ENCODE measurements around the gene RGL2.
A peak's percentile ranks its signal among the peaks of the same experiment; 100 is the strongest.
"Not testable (repeated sequence)": the region's sequence is repeated elsewhere in the genome, so short reads cannot be mapped to it uniquely, and the experiment has no call there.

RGL2 gene, protein sequence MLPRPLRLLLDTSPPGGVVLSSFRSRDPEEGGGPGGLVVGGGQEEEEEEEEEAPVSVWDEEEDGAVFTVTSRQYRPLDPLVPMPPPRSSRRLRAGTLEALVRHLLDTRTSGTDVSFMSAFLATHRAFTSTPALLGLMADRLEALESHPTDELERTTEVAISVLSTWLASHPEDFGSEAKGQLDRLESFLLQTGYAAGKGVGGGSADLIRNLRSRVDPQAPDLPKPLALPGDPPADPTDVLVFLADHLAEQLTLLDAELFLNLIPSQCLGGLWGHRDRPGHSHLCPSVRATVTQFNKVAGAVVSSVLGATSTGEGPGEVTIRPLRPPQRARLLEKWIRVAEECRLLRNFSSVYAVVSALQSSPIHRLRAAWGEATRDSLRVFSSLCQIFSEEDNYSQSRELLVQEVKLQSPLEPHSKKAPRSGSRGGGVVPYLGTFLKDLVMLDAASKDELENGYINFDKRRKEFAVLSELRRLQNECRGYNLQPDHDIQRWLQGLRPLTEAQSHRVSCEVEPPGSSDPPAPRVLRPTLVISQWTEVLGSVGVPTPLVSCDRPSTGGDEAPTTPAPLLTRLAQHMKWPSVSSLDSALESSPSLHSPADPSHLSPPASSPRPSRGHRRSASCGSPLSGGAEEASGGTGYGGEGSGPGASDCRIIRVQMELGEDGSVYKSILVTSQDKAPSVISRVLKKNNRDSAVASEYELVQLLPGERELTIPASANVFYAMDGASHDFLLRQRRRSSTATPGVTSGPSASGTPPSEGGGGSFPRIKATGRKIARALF

DNA sequence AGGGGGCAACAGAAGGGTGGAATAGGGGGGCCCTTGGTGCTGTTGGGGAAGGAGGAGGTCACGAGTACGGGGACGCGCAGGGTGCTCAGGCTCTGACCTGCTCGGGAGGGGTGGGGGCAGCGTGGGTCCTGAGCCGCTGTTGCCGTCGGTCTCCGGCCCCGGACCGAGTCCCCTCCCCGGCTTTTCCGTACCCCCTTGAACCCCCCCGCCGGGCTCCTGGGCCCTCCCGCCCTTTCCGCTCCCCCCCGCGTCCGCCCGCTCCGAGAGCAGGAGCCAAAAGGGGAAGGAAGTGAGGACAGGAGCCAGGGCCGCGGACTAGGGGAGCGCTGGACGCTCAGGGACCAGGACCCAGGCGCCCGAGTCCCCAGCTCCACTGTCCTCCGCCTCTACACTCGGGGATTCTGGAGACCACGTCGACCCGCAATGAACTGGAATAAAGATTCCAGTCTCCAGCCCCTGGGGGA lies at the start of gene RGL2:
Gene RGL2 (minus strand): TSS at position 170 of the 464 bp plus-strand sequence. CDS start 332 bp downstream, outside the sequence.
- no peak for DNase-seq

DNA sequence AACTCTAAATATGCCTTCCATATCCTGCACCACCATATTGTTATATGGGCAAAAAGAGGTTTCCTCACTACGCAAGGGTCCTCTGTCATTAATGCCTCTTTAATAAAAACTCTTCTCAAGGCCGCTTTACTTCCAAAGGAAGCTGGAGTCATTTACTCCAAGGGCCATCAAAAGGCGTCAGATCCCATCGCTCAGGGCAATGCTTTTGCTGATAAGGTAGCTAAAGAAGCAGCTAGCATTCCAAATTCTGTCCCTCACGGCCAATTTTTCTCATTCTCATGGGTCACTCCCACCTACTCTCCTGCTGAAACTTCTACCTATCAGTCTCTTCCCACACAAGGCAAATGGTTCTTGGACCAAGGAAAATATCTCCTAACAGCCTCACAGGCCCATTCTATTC lies 49.1 kb upstream of the RGL2 start:
- no peak for DNase-seq

DNA sequence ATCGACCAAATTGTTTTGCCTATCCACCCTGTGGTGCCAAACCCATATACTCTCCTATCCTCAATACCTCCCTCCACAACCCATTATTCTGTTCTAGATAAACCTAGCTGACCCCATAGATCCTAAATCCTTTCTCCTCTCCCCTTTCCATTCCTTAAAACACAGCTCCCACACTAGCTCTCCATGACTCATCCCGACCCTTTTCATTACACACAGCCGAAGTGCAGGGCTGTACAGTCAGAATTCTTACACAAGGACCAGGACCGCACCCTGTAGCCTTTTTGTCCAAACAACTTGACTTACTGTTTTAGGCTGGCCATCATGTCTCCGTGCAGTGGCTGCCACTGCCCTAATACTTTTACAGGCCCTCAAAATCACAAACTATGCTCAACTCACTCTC lies 48.2 kb upstream of the RGL2 start:
- not testable (repeated sequence) for DNase-seq

DNA sequence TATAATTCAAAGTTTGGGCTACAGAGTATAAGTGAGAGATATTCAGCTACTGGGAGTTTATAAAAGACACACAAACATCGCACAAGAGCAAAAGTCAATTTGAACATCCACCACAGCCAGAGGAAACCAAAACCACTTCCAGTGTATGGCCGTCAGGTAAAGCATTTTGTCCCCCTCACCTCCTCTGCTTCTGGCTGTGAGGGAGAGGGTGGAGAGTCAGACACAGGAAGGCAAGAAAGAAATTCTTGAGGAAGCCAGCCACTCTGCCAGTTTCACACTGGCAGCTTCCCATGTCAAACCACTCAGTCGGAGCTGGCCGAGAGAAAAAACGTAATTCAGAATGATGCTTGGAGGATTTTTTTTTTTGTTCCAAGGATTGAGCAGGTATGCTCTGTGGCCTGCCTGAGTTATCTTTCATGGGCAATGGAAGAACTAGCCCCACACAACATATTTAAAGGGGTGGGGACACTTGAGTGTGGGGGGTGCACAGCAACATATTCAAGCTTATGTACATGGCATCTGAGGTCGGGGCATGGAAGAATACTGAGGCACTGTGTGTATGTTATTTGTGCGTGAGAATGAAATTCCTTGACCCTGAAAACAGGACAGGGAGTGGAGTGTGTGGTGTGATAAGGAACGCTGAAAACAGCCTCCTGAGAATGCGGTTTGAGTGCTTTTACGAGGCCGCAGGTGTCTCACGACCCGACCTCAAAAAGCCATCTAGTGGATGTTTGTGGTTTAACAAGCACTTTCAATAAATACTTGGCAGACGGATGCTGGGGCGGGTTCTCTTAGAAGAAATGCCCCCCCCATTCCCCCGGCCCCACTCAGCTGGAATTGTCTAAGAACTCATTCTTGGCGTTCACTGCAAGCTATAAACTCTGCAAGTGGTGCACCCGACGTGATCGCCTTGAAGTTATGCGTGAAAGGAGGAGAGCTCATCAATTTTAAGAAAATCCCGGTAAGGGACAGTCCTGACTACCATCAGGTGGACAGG lies 46.3 kb upstream of the RGL2 start:
- peak; percentile 69 for DNase-seq

DNA sequence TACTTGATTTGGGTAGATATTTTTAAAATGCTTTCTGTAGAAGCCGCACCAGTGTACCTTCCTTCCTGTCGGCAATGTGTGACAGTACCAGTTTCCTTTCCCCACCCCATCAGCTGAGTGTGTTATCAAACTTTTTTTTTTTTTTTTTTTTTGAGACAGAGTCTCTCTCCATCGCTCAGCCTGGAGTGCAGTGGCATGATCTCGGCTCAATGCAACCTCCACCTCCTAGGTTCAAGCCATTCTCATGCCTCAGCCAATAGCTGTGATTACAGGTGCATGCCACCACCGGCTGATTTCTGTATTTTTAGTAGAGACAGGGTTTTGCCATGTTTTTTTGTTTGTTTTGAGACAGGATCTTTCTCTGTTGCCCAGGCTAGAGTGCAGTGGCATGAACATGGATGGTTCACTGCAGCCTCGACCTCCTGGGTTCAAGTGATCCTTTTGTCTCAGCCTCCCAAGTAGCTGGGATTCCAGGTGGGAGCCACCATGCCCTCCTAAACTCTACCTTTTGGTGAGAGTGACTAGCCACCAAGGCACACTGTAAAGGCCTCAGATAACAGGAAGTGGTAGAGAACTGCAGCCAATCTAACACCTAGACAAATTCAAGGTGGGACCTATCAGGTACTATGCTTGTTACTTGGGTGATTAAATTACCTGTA lies 45.3 kb upstream of the RGL2 start:
- no peak for DNase-seq

DNA sequence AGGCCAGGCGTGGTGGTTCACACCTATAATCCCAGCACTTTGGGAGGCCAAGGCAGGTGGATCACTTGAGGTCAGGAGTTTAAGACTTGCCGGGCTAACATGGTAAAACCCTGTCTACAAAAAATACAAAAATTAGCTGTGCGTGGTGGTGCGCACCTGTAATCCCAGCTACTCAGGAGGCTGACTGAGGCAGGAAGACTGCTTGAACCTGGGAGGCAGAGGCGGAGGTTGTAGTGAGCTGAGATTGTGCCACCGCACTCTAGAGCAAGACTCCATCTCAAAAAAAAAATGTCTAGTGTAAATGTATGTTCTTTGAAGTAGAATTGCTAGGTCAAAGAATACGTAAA lies 44.8 kb upstream of the RGL2 start:
- DNase-seq, result not testable (repeated sequence)

DNA sequence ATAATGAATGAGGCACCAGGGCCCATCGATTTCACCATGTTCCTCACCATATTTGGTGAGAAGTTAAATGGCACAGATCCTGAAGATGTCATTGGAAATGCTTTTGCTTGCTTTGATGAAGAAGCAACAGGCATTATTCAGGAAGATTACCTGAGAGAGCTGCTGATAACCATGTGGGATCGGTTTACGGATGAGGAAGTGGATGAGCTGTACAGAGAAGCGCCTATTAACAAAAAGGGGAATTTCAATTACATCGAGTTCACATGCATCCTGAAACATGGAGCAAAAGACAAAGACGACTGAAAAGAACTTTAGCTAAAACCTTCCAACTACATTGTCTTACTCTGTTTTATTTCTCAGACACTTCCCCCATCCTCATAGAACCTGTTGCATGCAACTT lies 40.5 kb upstream of the RGL2 start:
- no peak for DNase-seq

DNA sequence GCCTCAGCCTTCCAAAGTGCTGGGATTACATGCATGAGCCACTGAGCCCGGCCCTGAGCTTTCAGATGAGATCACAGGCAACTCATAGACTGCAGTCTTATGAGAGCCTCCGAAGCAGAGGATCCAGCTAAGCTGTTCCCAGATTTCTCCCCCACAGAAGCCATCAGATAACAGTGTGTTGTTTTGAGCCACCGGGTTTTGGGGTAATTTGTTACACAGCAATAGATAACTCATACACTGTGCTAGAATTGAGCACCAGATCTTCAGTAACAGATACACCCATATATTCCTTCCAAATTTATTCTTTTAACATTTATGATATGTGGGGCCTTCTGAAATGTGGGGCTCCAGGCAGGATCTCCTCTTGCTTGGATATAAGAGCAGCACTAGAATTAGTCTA lies 37.8 kb upstream of the RGL2 start:
- DNase-seq, result no peak

DNA sequence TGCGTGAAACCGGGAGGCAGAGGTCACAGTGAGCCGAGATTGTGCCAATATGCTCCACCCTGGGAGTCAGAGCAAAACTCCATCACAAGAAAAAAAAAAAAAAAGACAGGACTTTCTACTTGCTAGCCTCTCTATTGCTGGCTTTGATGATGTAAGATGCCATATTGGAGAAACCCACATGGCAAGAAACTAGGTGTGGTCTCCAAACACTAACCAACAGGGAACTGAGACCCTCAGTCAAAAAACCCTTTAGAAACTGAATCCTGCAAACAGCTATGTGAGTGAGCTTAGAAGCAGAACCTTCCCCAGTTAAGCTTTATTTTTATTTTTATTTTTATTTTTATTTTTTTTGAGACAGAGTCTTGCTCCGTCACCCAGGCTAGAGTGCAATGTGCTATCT lies 37.2 kb upstream of the RGL2 start:
- DNase-seq, result no peak

DNA sequence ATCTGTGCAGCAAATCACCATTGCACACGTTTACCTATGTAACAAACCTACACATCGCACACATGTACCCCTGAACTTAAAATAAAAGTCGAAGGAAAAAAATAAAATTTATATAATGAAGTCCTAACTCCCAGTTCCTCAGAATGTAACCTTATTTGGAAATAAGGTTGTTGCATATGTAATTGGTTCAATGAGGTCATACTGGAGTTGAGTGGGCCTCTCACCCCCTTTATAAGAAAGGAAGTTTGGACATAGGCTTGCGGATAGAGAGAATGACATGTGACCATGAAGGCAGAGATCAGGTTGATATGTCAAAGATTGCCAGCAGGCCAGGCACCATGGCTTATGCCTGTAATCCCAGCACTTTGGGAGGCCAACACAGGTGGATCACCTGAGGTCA lies 34.9 kb upstream of the RGL2 start:
- DNase-seq, result no peak

DNA sequence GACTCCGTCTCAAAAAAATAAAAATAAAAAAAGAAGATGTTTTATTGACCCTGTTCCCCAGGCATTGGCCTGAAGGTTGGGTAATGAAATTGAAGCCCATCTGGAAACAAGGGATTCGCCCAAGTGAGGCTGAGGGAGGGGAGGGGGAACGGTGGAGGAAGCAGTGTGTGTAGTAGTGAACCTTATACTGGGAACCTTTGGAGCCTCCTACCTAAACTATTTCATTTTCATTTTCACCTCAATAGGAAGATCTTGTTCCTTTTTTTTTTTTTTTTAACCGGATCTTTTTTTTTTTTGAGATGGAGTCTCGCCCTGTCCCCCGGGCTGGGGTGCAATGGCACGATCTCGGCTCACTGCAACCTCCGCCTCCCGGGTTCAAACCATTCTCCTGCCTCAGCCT lies 32.0 kb upstream of the RGL2 start:
- DNase-seq, result no peak

DNA sequence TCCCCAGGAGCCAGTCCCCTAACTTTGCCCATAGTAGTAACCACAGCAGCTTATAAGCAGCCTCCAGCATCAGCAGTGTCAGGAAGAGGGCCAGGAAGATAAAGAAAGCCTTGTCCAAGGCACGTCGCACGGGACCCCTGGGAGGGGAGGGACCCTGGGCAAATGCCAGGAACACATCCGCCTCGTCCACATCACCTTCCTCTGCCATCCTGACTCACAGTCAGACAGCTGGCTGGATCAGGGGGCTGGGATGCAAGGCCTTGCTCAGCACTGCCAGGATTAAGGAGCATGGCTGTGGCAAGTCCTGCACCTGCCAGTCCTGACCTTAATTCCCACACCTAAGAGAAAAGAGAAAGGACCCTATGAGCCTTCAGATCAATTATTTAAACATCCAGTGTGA lies 30.3 kb upstream of the RGL2 start:
- no peak for DNase-seq

DNA sequence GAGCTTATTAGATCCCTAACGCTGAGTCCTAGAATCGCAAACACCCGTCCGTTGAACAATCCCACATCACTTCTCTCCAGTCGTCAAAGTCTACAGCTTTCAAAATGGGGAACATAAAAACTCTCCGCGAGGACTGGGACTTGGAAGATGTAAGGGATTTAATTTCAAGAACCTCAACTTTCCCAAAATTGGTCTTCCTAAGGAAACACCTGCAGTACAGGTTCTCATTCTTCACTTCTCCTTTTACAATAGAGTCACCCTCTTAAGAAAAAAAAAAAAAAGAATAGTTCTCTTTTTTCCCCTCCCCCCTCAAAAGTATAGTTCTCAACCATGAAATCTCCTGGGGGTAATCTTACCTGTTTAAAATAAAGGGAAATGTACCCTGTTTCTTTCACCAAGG lies 25.4 kb upstream of the RGL2 start:
- no peak for DNase-seq

DNA sequence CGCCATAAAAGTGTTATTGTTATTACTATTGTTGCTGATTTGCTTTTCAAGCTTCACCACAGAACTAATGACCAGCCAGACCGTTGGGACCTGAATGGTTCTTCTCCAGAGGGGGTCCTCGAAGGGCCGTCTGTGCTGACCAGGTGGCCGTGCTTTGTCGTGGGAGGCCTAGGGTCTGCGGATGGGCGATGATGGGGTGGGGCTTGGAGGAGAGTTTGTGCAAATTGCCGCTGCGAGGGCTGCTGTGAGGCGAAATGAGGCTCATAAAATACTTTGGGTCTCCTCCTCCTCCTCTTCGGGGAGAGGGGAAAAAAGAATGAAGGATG lies 24.8 kb upstream of the RGL2 start:
- peak; percentile 85 for DNase-seq

DNA sequence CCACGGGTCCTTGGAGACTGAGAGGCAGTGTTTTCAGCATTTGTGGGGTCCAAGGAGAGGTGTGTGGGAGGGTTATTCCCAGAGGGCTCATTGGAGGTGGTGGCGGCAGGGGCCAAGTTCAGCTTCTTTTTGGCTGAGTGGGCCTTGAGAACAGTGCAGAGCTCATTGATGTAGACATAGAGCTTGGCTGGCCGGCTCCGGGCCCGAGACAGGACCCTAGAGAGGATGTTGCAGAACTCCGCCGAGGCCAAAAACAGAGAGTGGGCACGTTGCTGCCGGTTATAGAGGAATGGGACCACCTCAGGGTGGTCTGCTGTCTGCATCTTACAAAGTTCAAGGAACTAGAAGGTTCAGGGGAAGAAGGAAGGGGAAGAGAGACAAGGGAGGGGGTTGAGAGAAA lies 22.5 kb upstream of the RGL2 start:
- DNase-seq, result no peak

DNA sequence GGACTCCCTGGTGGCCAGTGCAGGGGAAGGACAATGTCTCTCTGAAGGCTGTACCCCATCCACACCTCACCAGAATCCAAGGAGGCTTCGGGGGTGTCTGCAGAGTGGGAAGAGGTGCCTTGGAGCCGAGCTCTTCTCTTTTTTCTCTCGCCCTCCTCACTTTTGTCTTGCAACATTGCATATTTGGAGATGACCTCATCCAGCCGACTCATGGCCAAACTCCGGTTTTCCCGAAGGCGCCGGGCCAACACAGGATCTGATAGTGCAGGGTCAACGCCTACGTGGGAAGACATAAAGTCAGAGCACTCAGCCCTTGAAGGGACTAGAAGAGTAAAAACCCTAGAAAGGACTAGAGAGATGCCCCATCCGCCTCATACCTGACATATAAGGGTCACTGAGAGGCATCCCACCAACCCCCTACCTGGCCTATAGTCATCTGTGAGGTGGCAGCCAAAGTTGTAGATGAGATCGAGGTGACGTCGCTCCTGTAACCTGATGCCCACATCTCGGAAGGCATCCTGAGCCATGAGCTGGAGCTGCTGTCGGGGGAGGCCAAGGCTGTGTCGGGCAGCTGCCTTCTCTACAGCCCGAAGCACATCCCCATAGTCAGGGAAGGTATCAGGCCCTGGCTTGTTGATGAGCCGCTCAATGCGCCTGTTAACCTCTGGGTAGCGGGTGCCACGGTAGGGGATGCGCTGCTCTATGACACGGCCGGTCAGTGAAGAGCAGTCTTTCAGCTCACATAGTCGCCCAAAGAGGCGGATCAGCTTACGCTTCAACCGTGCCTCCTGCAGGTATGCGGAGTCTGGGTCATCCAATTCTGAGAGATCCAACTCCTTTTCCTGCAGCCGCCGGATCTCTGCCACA lies 21.8 kb upstream of the RGL2 start:
- no peak for DNase-seq

DNA sequence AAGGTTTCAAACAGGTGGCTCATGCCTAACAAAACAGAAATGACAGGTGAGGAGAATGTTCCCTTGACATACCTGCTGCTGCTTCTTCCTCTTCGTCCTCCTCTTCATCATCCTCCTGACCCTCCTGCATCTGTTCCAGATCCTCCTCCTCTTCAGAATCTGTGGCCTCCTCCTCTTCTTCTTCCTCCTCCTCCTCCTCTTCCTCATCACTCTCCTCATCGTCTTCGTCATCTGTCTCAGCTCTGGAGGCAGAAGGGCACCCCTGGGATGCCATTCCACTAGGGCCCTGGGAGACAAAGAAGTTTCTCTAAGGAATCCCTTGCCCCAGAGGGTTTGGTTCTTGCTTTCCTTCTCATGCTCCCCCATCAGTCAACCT lies 21.2 kb upstream of the RGL2 start:
- no peak for DNase-seq

DNA sequence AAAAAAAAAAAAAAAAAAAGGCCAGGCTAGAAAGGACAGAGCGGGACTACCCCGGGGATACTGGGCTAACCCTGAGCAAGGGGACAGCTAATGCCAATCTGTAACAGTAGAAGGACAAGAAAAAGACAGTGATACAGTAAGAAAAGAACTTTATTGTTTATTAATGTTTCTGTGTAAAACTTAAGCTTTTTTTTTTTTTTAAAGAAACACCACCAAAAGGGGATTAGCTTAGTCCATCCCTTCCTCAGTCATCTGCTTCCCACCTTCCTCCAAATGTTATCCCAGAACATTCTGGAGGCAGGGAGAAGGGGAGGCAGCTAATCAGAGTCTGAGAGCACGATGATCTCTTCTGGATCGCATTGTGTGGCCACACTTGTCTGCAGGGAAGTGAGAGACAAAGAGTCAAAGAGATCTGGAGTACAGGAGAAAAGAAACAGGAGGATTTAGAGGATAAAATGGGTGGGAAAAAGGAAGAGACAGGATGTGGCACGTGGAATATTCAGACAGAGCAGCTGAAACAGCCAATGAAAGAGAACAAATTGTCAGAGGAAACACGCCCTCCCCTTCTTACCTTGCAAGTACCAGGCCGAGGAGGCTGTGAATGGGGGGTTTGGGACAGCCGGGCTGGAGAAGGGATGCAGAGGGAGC lies 19.8 kb upstream of the RGL2 start:
- no peak for DNase-seq

DNA sequence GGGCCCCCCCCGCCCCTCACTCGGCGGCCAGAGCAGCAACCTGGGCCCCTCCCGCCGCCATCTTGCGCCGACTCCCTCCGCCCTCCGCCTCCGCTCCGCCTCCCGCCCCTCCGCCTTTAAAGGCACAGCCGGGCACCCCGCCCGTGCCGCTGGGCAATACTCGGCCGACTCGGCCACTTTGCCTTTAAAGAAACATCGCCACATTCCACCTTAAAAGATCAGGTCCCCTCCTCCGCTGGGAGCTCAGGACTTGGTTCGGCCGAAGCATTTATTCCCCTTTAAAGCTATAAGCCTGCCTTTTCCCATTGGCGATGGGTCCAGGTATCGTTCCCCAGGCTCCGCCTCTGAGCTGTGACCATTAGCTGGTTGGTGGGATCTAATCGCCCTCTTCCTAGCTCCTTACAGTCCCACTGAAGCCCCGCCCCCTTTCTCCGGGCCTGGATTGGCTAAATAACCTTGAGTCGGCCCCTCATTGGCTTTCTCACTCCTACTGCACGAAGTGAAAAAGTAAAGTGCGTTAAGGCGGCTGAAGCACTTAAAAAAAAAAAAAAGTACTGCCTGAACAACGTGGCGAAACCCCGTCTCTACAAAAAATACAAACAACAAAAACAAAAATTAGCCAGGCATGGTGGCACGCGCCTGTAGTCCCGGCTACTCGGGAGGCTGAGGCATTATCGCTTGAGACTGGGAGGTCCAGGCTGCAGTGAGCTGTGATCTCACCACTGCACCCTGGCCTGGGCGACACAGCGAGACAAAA lies 19.1 kb upstream of the RGL2 start, which contains the start of gene ZBTB22:
Gene ZBTB22 (minus strand): TSS at position 76 of the 757 bp plus-strand sequence. CDS start 828 bp downstream, outside the sequence.
- peak; percentile 96 for DNase-seq

DNA sequence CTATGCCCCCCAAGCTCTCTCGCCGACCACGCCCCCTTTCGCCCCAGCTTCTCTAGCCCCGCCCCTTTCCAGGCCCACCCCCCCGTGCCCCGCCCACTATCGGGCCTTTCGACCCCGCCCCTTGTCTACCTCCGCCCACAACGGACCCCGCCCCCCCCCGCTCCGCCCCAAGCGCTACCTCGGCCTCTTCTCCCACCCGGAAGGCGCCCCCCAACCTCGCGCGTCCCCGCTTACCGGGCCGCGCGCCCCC lies 18.6 kb upstream of the RGL2 start:
- no peak for DNase-seq

Data from NCI-H748 treated with DMSO at 0.1 percent for 48 hours (cell line).